CD4-positive, alpha-beta T cell treated with Interleukin-2 at 100 ng/mL for 4 hours (primary cell): ENCODE results near the gene USP22.
A peak's percentile ranks its signal among the peaks of the same experiment; 100 is the strongest.

ENCODE experiments used
- DNase-seq: peaks from one replicate; pipeline ENCODE4 v3.0.0-alpha.2; 2020; ENCODE audit warnings: low spot score

USP22 gene

GRCh38 chr17:21019976-21020586 lies 22.7 kb downstream of the USP22 start:
- DNase-seq: peak; percentile 46

GRCh38 chr17:21018894-21019293 lies 23.9 kb downstream of the USP22 start:
- no peak for DNase-seq

- no peak for DNase-seq
Observed at GRCh38 chr17:21017861-21018260, 24.9 kb downstream of the USP22 start.

- no peak for DNase-seq
Observed at GRCh38 chr17:21017256-21017655, 25.6 kb downstream of the USP22 start.

- no peak for DNase-seq
Observed at GRCh38 chr17:21016826-21017225, 26.0 kb downstream of the USP22 start.

GRCh38 chr17:21015564-21015963 lies 27.2 kb downstream of the USP22 start:
- no peak for DNase-seq

- DNase-seq: no peak
Observed at GRCh38 chr17:21014498-21014897, 28.3 kb downstream of the USP22 start.

- DNase-seq: no peak
Observed at GRCh38 chr17:21013983-21014382, 28.8 kb downstream of the USP22 start.

- no peak for DNase-seq
Observed at GRCh38 chr17:21012736-21013135, 30.1 kb downstream of the USP22 start.

GRCh38 chr17:21010705-21011596 lies 31.9 kb downstream of the USP22 start:
- DNase-seq: no peak

GRCh38 chr17:21008992-21009671 lies 33.7 kb downstream of the USP22 start:
- DNase-seq: no peak

- DNase-seq: no peak
Observed at GRCh38 chr17:21008160-21008915, 34.5 kb downstream of the USP22 start.

- no peak for DNase-seq
Observed at GRCh38 chr17:21007646-21008045, 35.2 kb downstream of the USP22 start.

GRCh38 chr17:21005803-21006202 lies 37.0 kb downstream of the USP22 start:
- no peak for DNase-seq

- DNase-seq: no peak
Observed at GRCh38 chr17:21005367-21005766, 37.4 kb downstream of the USP22 start.

GRCh38 chr17:21004016-21004930 lies 38.5 kb downstream of the USP22 start:
- no peak for DNase-seq

- no peak for DNase-seq
Observed at GRCh38 chr17:21003007-21003621, 39.7 kb downstream of the USP22 start.

- DNase-seq: no peak
Observed at GRCh38 chr17:21002309-21003006, 40.4 kb downstream of the USP22 start.

- no peak for DNase-seq
Observed at GRCh38 chr17:21001813-21002221, 41.0 kb downstream of the USP22 start.
